Measurements from ENCODE around the gene BEND6. TPM values are rescaled to one million over a fixed set of nuclear protein-coding genes. Genes with fewer than 3 reads are reported as not detected.
A peak's percentile ranks its signal among the peaks of the same experiment; 100 is the strongest.

BEND6 gene
- total and polyA plus RNA-seq, 2 donors (not counting 3 experiments of a cell fraction or from before 2014, with no cell fraction given), result 0.15 to 0.66 TPM

DNA sequence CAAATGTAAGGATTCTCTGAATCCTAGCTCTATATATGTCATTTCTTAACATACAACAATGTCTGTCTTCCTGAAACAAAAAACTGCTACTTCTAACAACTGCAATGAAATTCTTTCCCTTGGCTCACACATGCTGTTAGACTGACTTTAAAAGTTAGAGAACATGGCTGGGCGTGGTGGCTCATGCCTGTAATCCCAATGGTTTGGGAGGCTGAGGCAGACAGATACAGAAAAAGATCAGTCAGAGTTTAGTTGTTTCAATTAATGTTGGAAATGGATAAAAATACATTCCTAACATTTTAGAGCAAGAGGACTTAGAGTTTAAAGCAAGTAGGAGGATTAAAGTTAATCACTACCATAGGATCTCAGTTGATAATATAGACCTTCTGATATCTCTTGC, 62.9 kb downstream of the BEND6 start:
- ChIA-PET POLR2A (no interaction called here), CTCF (interaction anchor here (0.7 to 3.4 kb wide), 9 partner anchors 9 to 166 kb away, joined by 3 to 13 read pairs (median 5); partner anchors contain the start of gene BEND6)
- Histone ChIP-seq H3K9me1 (replicated peaks; ENCODE audit: control insufficient read depth, extremely low read depth, insufficient read depth, low read length) (no peaks in the 10 kb centered on the region), H3K4me2 (ENCODE audit: insufficient read depth, low read length) (peak overlapping the region; percentile 74), H3K27ac (ENCODE audit: insufficient read depth, low read depth, low read length) (no peak overlapping the region), H3K4me1 (ENCODE audit: control insufficient read depth, extremely low read depth, insufficient read depth, low read length) (peaks cover 4% of the 10 kb centered on the region), H3K4me3 (replicated peaks in 1 of 3; ENCODE audit: insufficient read depth in 1 of 3, low read depth in 1 of 3, low read length in 3 of 3) (no peak overlapping the region), H2AFZ (ENCODE audit: low read depth, low read length) (peak overlapping the region; percentile 55), H3K36me3 (ENCODE audit: control insufficient read depth in 2 of 2, extremely low read depth in 1 of 2, insufficient read depth in 2 of 2, low read length in 2 of 2) (no peaks in the 10 kb centered on the region), H3K79me2 (ENCODE audit: control insufficient read depth, insufficient read depth, low read length) (no peaks in the 10 kb centered on the region), H3K27me3 (ENCODE audit: control insufficient read depth in 2 of 2, insufficient read depth in 2 of 2, low read length in 2 of 2) (no peaks in the 10 kb centered on the region), H3K9ac (replicated peaks; ENCODE audit: extremely low read depth, insufficient read depth, low read length) (no peak overlapping the region), H3K9me3 (replicated peaks; ENCODE audit: control insufficient read depth, insufficient read depth, low read length) (no peaks in the 10 kb centered on the region), H4K20me1 (replicated peaks; ENCODE audit: control insufficient read depth, extremely low read depth, insufficient read depth, low read length) (no peaks in the 10 kb centered on the region)
- FAIRE-seq, result no peak
- intact Hi-C loops (cut with micrococcal nuclease), result no loop called here
- dilution Hi-C loops (cut with MboI; ENCODE audit: extremely low pct_ligation_motif_present, low sequenced_read_pairs), result no loop called here
- DNase-seq (ENCODE audit: low read depth, low spot score), result no peak
- TF ChIP-seq FOS (IDR thresholded peaks at IDR 0.05; ENCODE audit: borderline replicate concordance, insufficient read depth, low read length) (no peak), POLR2A (IDR thresholded peaks at IDR 0.05; ENCODE audit: low read depth, low read length) (no peak), MAX (IDR thresholded peaks at IDR 0.05; ENCODE audit: insufficient read depth, insufficient read length) (no peak)
- BruUV-seq (replicated peaks), result no TSS peak

- Histone ChIP-seq H3K79me2 (ENCODE audit: control insufficient read depth, insufficient read depth, low read length) (no peaks in the 10 kb centered on the region), H3K27me3 (ENCODE audit: control insufficient read depth in 2 of 2, insufficient read depth in 2 of 2, low read length in 2 of 2) (no peaks in the 10 kb centered on the region), H3K9me1 (replicated peaks; ENCODE audit: control insufficient read depth, extremely low read depth, insufficient read depth, low read length) (no peaks in the 10 kb centered on the region), H2AFZ (ENCODE audit: low read depth, low read length) (no peak overlapping the region), H3K4me2 (ENCODE audit: insufficient read depth, low read length) (no peak overlapping the region), H3K9me3 (replicated peaks; ENCODE audit: control insufficient read depth, insufficient read depth, low read length) (no peaks in the 10 kb centered on the region), H3K27ac (ENCODE audit: insufficient read depth, low read depth, low read length) (no peak overlapping the region), H3K9ac (replicated peaks; ENCODE audit: extremely low read depth, insufficient read depth, low read length) (no peak overlapping the region), H4K20me1 (replicated peaks; ENCODE audit: control insufficient read depth, extremely low read depth, insufficient read depth, low read length) (no peaks in the 10 kb centered on the region), H3K4me3 (replicated peaks in 1 of 3; ENCODE audit: insufficient read depth in 1 of 3, low read depth in 1 of 3, low read length in 3 of 3) (no peak overlapping the region), H3K36me3 (ENCODE audit: control insufficient read depth in 2 of 2, extremely low read depth in 1 of 2, insufficient read depth in 2 of 2, low read length in 2 of 2) (no peaks in the 10 kb centered on the region), H3K4me1 (ENCODE audit: control insufficient read depth, extremely low read depth, insufficient read depth, low read length) (peaks cover 4% of the 10 kb centered on the region)
- CTCF ChIA-PET, result interaction anchor here (1.4 to 3.4 kb wide), 5 partner anchors 9 to 297 kb away, joined by 3 to 13 read pairs (median 4); partner anchors contain the start of genes BEND6 and PRIM2
- no TSS peak for BruUV-seq (replicated peaks)
- no peak for DNase-seq (ENCODE audit: low read depth, low spot score)
- no peak for TF ChIP-seq JUN (IDR thresholded peaks at IDR 0.05; ENCODE audit: borderline replicate concordance, insufficient read depth, insufficient read length, low read depth)
- no peak for TF ChIP-seq FOS (IDR thresholded peaks at IDR 0.05; ENCODE audit: borderline replicate concordance, insufficient read depth, low read length)
- no peak for TF ChIP-seq GATA2 (IDR thresholded peaks at IDR 0.05; ENCODE audit: insufficient read depth, insufficient read length, low read depth, low read length)
- TF ChIP-seq EZH2 (IDR thresholded peaks at IDR 0.05; ENCODE audit: borderline replicate concordance, low read depth, low read length, severe bottlenecking), result no peak
- TF ChIP-seq POLR2AphosphoS5 (IDR thresholded peaks at IDR 0.05; ENCODE audit: insufficient read depth, low read depth, low read length), result no peak
- TF ChIP-seq CTCF (IDR thresholded peaks at IDR 0.05; ENCODE audit: extremely low read depth in 1 of 2, insufficient read depth in 1 of 2, low read depth in 1 of 2, low read length in 2 of 2), result no peak
- FAIRE-seq, result no peak
- intact Hi-C loops (cut with micrococcal nuclease) (no loop called here), dilution Hi-C loops (cut with MboI; ENCODE audit: extremely low pct_ligation_motif_present, low sequenced_read_pairs) (no loop called here)
- POLR2A ChIA-PET, result no interaction called here
Measured at GRCh38 chr6:57019434-57019833, 64.5 kb downstream of the BEND6 start.

Measured in endothelial cell of umbilical vein (primary cell).